DND-41 (cell line): ENCODE measurements around the gene SYT6.

Experiments
- ATAC-seq: fragments of 200-7000 bp; cut with Tn5 transposase; 3 replicates; pipeline ENCODE4 v1.9.1; 2021; ENCODE audit warnings: low read depth; ENCODE audit not compliant: insufficient read depth
- DNase-seq: peaks from one replicate; pipeline ENCODE4 v3.0.0-alpha.2; 2020
- H2AFZ ChIP-seq: 2 replicates; pipeline ENCODE4 v1.6.0; 2012; ENCODE audit warnings: low read depth, low read length
- H3K27ac ChIP-seq: 2 replicates; pipeline ENCODE4 v1.5.1; 2012; ENCODE audit warnings: low read length, inconsistent platforms
- H3K27me3 ChIP-seq: fragments of 200-600 bp; sonication (generic); 2 replicates; pipeline ENCODE4 v1.6.0; 2012; ENCODE audit warnings: low read length, mild to moderate bottlenecking, inconsistent platforms; ENCODE audit not compliant: insufficient read depth, poor library complexity
- H3K36me3 ChIP-seq: 2 replicates; pipeline ENCODE4 v1.5.1; 2012; ENCODE audit warnings: low read length, inconsistent platforms; ENCODE audit not compliant: insufficient read depth
- H3K4me1 ChIP-seq: 2 replicates; pipeline ENCODE4 v1.5.1; 2012; ENCODE audit warnings: mild to moderate bottlenecking, low read length; ENCODE audit not compliant: insufficient read depth
- H3K4me2 ChIP-seq: 2 replicates; pipeline ENCODE4 v1.6.0; 2012; ENCODE audit warnings: mild to moderate bottlenecking, moderate library complexity, low read length, inconsistent platforms; ENCODE audit not compliant: insufficient read depth
- H3K4me3 ChIP-seq, 2 experiments: fragments of 200-600 bp in 1 of 2; shearing (Covaris generic) in 1 of 2; 2 replicates each; pipeline ENCODE4 v1.5.1; 2012 to 2016; ENCODE audit warnings: inconsistent platforms in 2 of 2, low read length in 2 of 2, mild to moderate bottlenecking in 2 of 2, low read depth in 1 of 2, moderate library complexity in 1 of 2
- H3K79me2 ChIP-seq: 2 replicates; pipeline ENCODE4 v1.6.0; 2012; ENCODE audit warnings: low read length, inconsistent platforms; ENCODE audit not compliant: insufficient read depth
- H3K9ac ChIP-seq: 2 replicates; pipeline ENCODE4 v1.6.0; 2012; ENCODE audit warnings: low read depth, mild to moderate bottlenecking, inconsistent platforms, low read length, moderate library complexity
- H3K9me3 ChIP-seq: 2 replicates; pipeline ENCODE4 v1.5.1; 2012; ENCODE audit warnings: low read length, moderate library complexity, mild to moderate bottlenecking, inconsistent platforms; ENCODE audit not compliant: insufficient read depth, severe bottlenecking
- H4K20me1 ChIP-seq: 2 replicates; pipeline ENCODE4 v1.6.0; 2012; ENCODE audit warnings: low read length; ENCODE audit not compliant: insufficient read depth
- EZH2 ChIP-seq: IDR thresholded peaks from 3 replicates; pipeline ENCODE4 v1.6.1; 2012; ENCODE audit warnings: borderline replicate concordance, low read depth, mild to moderate bottlenecking, moderate library complexity, low read length, inconsistent platforms; ENCODE audit not compliant: severe bottlenecking
- TF ChIP-seq, protein P1 (sequence below): IDR thresholded peaks from 2 replicates; pipeline ENCODE4 v1.5.1; 2012; ENCODE audit warnings: borderline replicate concordance, low read length, moderate library complexity, mild to moderate bottlenecking; ENCODE audit not compliant: poor library complexity, severe bottlenecking; ENCODE audit errors: extremely low read depth

SYT6 gene

DNA sequence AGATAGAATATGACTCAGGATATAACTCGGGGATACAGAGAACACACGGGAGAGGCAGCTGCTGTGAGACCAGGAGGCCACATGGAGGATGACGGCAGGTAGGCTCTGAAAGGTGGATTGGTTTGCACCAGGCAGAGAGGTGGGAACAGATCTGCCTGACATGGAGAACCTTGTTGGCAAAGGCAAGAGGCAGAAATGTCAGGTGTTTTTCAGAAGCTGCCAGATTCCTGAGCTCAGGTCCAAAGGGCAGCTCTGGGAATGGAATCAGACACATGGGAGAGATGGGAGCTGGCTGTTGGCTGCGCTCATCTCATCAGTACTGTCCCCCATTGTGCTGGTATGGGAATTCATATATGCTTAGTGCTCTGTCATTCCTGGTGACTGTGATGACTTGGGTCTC, 19.2 kb downstream of the SYT6 start:
- H3K27ac ChIP-seq, result no peak overlapping the region
- H2AFZ ChIP-seq, result no peak overlapping the region
- H3K79me2 ChIP-seq, result no peaks in the 10 kb centered on the region
- no peak overlapping the region for H3K4me3 ChIP-seq
- TF ChIP-seq EZH2, result no peak
- TF ChIP-seq, protein P1, sequence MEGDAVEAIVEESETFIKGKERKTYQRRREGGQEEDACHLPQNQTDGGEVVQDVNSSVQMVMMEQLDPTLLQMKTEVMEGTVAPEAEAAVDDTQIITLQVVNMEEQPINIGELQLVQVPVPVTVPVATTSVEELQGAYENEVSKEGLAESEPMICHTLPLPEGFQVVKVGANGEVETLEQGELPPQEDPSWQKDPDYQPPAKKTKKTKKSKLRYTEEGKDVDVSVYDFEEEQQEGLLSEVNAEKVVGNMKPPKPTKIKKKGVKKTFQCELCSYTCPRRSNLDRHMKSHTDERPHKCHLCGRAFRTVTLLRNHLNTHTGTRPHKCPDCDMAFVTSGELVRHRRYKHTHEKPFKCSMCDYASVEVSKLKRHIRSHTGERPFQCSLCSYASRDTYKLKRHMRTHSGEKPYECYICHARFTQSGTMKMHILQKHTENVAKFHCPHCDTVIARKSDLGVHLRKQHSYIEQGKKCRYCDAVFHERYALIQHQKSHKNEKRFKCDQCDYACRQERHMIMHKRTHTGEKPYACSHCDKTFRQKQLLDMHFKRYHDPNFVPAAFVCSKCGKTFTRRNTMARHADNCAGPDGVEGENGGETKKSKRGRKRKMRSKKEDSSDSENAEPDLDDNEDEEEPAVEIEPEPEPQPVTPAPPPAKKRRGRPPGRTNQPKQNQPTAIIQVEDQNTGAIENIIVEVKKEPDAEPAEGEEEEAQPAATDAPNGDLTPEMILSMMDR, result no peak
- no peaks in the 10 kb centered on the region for H4K20me1 ChIP-seq
- ATAC-seq, result no peak
- H3K27me3 ChIP-seq, result no peaks in the 10 kb centered on the region
- no peak for DNase-seq
- no peaks in the 10 kb centered on the region for H3K9me3 ChIP-seq
- H3K9ac ChIP-seq, result no peak overlapping the region
- H3K36me3 ChIP-seq, result no peaks in the 10 kb centered on the region
- no peak overlapping the region for H3K4me2 ChIP-seq
- H3K4me1 ChIP-seq, result no peaks in the 10 kb centered on the region

DNA sequence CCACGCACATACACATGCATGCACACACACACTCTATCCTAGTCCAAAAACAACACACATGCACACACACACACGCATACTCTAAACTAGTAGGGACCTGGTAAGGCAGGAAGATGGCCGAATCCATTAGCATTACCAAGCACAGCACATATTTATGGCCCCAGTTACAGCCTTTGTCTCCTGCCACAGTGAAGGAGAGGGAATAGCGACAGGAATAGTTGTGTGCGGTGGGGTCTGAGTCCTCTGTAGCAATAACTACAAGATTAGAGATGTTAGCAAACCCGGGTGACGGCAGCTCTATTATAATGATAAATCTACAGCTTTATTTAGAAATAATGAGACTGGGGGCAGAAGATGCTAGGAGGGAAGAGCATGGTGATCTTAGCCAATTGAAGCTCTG, 20.5 kb downstream of the SYT6 start:
- no peak for DNase-seq
- no peak for ATAC-seq
- H4K20me1 ChIP-seq, result no peaks in the 10 kb centered on the region
- H3K27ac ChIP-seq, result no peak overlapping the region
- H3K4me3 ChIP-seq, result no peak overlapping the region
- no peaks in the 10 kb centered on the region for H3K9me3 ChIP-seq
- H3K36me3 ChIP-seq, result no peaks in the 10 kb centered on the region
- no peak overlapping the region for H3K9ac ChIP-seq
- H3K4me2 ChIP-seq, result no peak overlapping the region
- H3K79me2 ChIP-seq, result no peaks in the 10 kb centered on the region
- TF ChIP-seq EZH2, result no peak
- TF ChIP-seq, protein P1, result no peak
- no peaks in the 10 kb centered on the region for H3K27me3 ChIP-seq
- no peaks in the 10 kb centered on the region for H3K4me1 ChIP-seq
- no peak overlapping the region for H2AFZ ChIP-seq

DNA sequence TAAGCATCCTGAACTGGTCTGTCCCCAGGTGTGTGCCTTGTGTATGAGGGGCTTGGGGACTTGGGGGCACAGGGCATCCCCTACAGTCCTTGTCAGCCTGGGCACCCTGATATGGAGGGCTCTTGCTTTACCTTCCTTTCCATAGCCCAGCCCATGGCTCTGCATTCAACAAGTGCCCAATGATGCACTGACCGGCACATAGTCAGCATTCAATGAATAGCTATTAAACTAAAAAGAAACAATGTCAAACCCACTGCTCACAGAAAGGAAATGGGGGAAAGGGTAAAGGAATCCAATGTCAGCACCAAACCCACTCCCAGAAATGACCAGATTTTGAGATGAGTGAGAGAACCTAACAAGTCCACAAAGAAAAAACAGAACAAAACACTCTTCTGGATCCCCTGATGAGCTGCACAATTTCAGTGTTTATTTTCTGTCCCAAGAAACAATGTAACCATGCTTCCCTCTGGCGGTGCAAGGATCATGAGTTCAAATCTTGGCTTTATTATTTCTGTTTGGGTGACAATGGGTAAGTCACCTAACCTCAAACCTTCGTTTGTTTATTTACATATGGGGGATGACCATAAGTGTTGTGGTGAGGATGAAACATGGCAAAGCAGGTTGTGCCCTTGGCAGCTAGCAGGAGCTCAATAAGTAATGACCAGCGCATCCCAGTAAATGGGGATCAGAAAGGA, 22.0 kb downstream of the SYT6 start:
- H3K27me3 ChIP-seq, result no peaks in the 10 kb centered on the region
- H3K4me1 ChIP-seq, result no peaks in the 10 kb centered on the region
- DNase-seq (no peak), ATAC-seq (no peak)
- H3K9me3 ChIP-seq, result no peaks in the 10 kb centered on the region
- no peak overlapping the region for H3K4me3 ChIP-seq
- H2AFZ ChIP-seq, result no peak overlapping the region
- H3K36me3 ChIP-seq, result no peaks in the 10 kb centered on the region
- H3K79me2 ChIP-seq, result no peaks in the 10 kb centered on the region
- H4K20me1 ChIP-seq, result no peaks in the 10 kb centered on the region
- no peak overlapping the region for H3K4me2 ChIP-seq
- no peak overlapping the region for H3K27ac ChIP-seq
- TF ChIP-seq EZH2, result no peak
- TF ChIP-seq, protein P1, result no peak
- H3K9ac ChIP-seq, result no peak overlapping the region
